GM18951 (cell line): ENCODE results near the gene HMG20A.

Experiments used
- POLR2A ChIP-seq: IDR thresholded peaks from 4 replicates; pipeline ENCODE4 v1.6.1; 2011; ENCODE audit warnings: mild to moderate bottlenecking; ENCODE audit not compliant: insufficient read length, insufficient read depth; ENCODE audit errors: extremely low read depth
- in situ Hi-C: fragments of 300-500 bp; cut with MboI; formaldehyde crosslinking; loops from one replicate; pipeline ENCODE4 v1.12.0; 2022; ENCODE audit warnings: low sequenced_read_pairs, mixed read lengths, inconsistent platforms; ENCODE audit not compliant: unreplicated experiment

HMG20A gene

GRCh38 chr15:77533578-77534430 lies 113.1 kb downstream of the HMG20A start:
- in situ Hi-C loops, result no loop called here
- TF ChIP-seq POLR2A, result no peak
